Measurements from ENCODE around the gene PRKD1. TPM values are rescaled to one million over a fixed set of nuclear protein-coding genes. Genes with fewer than 3 reads are reported as not detected.

Gene PRKD1
- total and polyA plus RNA-seq, 2 of the 13 experiments (the other 11 are each of a cell fraction or from before 2014, with no cell fraction given), result 0.22 to 1.3 TPM

DNA sequence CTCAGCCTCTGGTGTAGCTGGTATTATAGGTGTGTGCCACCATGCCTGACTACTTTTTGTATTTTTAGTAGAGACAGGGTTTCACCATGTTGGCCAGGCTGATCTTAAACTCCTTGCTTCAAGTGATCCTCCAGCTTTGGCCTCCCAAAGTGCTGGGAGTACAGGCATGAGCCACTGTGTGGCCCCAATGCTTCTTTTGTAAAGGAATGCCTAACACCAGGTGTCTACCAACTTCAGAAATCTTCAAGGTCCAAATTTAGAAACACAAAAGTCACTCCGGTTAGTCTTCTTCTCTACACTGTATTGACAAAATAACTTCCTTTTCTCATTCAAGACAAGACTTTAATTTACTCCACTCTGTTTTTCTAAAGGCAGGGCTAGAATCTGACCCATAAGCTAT is 188.7 kb downstream of the PRKD1 start (continued):
- TF ChIP-seq, protein P1, sequence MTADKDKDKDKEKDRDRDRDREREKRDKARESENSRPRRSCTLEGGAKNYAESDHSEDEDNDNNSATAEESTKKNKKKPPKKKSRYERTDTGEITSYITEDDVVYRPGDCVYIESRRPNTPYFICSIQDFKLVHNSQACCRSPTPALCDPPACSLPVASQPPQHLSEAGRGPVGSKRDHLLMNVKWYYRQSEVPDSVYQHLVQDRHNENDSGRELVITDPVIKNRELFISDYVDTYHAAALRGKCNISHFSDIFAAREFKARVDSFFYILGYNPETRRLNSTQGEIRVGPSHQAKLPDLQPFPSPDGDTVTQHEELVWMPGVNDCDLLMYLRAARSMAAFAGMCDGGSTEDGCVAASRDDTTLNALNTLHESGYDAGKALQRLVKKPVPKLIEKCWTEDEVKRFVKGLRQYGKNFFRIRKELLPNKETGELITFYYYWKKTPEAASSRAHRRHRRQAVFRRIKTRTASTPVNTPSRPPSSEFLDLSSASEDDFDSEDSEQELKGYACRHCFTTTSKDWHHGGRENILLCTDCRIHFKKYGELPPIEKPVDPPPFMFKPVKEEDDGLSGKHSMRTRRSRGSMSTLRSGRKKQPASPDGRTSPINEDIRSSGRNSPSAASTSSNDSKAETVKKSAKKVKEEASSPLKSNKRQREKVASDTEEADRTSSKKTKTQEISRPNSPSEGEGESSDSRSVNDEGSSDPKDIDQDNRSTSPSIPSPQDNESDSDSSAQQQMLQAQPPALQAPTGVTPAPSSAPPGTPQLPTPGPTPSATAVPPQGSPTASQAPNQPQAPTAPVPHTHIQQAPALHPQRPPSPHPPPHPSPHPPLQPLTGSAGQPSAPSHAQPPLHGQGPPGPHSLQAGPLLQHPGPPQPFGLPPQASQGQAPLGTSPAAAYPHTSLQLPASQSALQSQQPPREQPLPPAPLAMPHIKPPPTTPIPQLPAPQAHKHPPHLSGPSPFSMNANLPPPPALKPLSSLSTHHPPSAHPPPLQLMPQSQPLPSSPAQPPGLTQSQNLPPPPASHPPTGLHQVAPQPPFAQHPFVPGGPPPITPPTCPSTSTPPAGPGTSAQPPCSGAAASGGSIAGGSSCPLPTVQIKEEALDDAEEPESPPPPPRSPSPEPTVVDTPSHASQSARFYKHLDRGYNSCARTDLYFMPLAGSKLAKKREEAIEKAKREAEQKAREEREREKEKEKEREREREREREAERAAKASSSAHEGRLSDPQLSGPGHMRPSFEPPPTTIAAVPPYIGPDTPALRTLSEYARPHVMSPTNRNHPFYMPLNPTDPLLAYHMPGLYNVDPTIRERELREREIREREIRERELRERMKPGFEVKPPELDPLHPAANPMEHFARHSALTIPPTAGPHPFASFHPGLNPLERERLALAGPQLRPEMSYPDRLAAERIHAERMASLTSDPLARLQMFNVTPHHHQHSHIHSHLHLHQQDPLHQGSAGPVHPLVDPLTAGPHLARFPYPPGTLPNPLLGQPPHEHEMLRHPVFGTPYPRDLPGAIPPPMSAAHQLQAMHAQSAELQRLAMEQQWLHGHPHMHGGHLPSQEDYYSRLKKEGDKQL (CRISPR knock-in tag; IDR thresholded peaks at IDR 0.05; ENCODE audit: low read depth), result no peak
- no peak for TF ChIP-seq SMARCC2 (IDR thresholded peaks at IDR 0.05)
- no peak for TF ChIP-seq FOXP1 (IDR thresholded peaks at IDR 0.05)
- TF ChIP-seq FOXP1 (CRISPR knock-in tag; IDR thresholded peaks at IDR 0.05), result no peak
- TF ChIP-seq ZNF780A (CRISPR knock-in tag; IDR thresholded peaks at IDR 0.05), result no peak
- no peak for TF ChIP-seq BCL6 (CRISPR knock-in tag; IDR thresholded peaks at IDR 0.05)
- TF ChIP-seq, protein P2, sequence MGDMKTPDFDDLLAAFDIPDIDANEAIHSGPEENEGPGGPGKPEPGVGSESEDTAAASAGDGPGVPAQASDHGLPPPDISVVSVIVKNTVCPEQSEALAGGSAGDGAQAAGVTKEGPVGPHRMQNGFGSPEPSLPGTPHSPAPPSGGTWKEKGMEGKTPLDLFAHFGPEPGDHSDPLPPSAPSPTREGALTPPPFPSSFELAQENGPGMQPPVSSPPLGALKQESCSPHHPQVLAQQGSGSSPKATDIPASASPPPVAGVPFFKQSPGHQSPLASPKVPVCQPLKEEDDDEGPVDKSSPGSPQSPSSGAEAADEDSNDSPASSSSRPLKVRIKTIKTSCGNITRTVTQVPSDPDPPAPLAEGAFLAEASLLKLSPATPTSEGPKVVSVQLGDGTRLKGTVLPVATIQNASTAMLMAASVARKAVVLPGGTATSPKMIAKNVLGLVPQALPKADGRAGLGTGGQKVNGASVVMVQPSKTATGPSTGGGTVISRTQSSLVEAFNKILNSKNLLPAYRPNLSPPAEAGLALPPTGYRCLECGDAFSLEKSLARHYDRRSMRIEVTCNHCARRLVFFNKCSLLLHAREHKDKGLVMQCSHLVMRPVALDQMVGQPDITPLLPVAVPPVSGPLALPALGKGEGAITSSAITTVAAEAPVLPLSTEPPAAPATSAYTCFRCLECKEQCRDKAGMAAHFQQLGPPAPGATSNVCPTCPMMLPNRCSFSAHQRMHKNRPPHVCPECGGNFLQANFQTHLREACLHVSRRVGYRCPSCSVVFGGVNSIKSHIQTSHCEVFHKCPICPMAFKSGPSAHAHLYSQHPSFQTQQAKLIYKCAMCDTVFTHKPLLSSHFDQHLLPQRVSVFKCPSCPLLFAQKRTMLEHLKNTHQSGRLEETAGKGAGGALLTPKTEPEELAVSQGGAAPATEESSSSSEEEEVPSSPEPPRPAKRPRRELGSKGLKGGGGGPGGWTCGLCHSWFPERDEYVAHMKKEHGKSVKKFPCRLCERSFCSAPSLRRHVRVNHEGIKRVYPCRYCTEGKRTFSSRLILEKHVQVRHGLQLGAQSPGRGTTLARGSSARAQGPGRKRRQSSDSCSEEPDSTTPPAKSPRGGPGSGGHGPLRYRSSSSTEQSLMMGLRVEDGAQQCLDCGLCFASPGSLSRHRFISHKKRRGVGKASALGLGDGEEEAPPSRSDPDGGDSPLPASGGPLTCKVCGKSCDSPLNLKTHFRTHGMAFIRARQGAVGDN (CRISPR knock-in tag; IDR thresholded peaks at IDR 0.05), result no peak

Measured in HepG2 (cell line).